Measurements from ENCODE around the gene METTL15.
"Not testable (repeated sequence)": the region's sequence is repeated elsewhere in the genome, so short reads cannot be mapped to it uniquely, and the experiment has no call there.

The METTL15 gene, protein sequence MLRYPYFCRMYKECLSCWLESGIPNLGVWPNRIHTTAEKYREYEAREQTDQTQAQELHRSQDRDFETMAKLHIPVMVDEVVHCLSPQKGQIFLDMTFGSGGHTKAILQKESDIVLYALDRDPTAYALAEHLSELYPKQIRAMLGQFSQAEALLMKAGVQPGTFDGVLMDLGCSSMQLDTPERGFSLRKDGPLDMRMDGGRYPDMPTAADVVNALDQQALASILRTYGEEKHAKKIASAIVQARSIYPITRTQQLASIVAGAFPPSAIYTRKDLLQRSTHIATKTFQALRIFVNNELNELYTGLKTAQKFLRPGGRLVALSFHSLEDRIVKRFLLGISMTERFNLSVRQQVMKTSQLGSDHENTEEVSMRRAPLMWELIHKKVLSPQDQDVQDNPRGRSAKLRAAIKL

DNA sequence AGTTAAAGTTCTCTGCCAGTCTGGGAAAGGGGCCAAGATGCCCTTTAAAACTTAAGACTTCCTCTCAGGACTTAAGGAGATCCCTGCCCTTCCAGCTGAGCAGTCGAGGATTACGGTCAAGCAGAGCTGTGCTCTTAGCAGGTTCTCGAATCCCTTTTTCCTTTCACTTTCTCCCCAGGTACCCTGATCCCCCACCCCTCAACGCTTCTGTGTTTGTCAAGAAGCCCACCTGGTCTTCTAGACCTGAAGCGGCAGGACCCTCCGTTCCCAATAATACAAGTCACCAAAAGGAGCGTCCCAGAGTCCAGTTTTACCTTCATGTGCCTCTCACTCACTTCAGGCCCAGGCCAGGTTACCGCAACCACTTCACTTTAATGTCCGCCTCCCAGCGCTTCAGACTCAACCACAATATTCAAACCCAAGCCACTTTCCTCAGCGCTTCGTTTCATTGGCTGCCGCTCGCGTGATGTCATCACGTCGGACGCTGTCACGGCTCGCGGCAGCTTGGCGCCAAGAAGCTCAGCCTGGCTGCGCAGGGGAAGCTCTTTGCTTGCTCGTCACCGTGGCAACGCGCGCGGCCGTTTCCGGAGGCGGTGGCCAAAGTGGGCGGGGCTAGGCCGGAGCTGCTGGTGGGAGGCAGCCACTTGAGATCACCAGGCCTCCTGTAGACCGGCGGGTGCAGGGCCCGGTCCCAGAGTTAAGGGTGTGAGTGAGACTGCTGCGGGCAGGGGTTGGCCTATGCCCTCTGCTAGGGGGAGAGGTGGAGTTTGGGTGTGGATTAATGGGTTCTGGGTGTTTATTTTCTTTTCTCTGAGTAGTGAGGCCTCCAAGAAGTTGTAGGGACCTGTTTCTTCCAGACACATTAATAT lies at the start of gene METTL15, which contains the start of gene KIF18A:
TSS of gene METTL15 (plus strand) at position 639 of the 869 bp plus-strand sequence. CDS start 4,947 bp downstream, outside the sequence.
TSS of gene KIF18A (minus strand) at position 407 of the 869 bp plus-strand sequence. CDS start 10,209 bp downstream, outside the sequence.
- TF ChIP-seq POLR2A (IDR thresholded peaks at IDR 0.05; ENCODE audit: low read depth, low read length), result peak; percentile 76; the same call in 1 of the 2 replicates
- DNase-seq (ENCODE audit: insufficient read length, low spot score) (peak; percentile 64), FAIRE-seq (peak; percentile 98)

DNA sequence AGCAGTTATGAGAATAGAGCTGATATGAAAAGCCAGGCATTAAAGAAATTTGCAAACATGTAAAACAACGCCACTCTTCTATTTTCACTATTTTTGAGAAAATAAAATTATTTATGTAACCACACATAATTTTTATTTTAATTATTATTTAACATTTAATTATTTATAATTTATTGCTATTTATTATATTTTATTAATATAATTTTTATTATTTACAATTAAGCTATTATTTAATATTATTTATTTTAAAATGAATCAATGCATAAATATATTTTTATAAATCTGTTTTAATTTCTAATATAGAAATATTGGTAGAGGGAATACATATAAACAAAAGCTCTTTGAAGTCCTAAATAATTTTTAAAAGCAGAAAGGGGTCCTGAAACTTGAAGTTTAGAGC lies 36.9 kb upstream of the METTL15 start:
- TF ChIP-seq POLR2A (IDR thresholded peaks at IDR 0.05; ENCODE audit: low read depth, low read length), result no peak
- FAIRE-seq, result no peak

DNA sequence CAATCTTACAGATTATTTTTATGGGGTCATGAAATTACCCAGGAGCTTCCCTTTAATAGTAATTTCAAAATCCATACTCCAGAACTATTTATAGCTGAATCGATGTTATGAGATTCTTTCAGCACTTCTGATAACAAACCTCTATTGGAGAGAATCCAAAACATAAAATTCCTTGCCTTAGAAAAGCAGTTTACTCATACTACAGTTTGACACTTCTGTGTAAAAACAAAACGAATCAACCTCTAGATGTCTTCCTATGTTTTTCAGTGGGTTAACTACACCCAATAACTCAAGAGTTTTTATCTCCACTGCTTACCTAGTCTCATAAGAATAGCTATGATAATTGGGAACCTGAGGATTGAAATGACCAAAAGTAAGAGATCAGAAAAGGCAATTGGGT lies 35.9 kb upstream of the METTL15 start:
- no peak for TF ChIP-seq POLR2A (IDR thresholded peaks at IDR 0.05; ENCODE audit: low read depth, low read length)
- DNase-seq (ENCODE audit: insufficient read length, low spot score), result no peak
- FAIRE-seq, result peak; percentile 89

More for the DNA sequence above, 36.9 kb upstream of the METTL15 start:
- DNase-seq (ENCODE audit: insufficient read length, low spot score), result no peak

DNA sequence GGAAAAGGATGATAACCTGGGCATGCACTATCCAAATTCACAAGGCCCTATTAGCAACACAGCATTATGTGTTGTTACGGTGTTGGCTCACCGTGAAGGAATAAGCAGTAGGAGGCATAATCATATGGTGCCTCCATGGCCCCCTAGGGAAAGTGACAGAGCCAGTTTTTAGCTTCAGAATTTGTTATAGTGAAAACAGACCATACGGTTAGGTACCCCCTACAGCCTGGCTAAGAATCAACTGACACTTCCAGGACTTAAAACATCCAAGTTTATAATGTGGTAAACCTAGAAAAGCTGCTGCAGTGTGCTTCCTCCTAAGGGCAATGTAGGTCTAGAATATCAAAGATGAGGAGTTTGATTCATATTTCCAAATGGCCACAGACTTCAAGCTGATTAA lies 30.7 kb upstream of the METTL15 start:
- DNase-seq (ENCODE audit: insufficient read length, low spot score), result no peak
- no peak for FAIRE-seq
- TF ChIP-seq POLR2A (IDR thresholded peaks at IDR 0.05; ENCODE audit: low read depth, low read length), result no peak

DNA sequence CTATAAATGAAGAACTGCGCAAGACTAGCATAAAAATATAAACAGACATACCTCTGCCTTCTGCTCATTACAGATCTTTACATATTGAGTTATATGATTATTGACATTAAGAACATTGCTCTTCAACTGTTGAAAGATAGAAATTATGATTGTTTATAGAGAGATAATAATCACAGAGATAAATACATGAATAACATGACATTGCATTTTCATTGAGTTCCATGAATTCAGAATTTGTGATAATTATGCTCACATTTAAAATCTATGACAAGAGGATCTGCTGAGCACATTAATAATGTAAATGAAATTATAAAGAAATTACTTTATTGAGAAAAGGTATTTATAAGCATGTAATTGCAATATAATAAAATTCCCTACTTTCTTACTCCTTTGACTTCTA lies 25.1 kb upstream of the METTL15 start:
- FAIRE-seq, result no peak
- no peak for DNase-seq (ENCODE audit: insufficient read length, low spot score)
- TF ChIP-seq POLR2A (IDR thresholded peaks at IDR 0.05; ENCODE audit: low read depth, low read length), result no peak

DNA sequence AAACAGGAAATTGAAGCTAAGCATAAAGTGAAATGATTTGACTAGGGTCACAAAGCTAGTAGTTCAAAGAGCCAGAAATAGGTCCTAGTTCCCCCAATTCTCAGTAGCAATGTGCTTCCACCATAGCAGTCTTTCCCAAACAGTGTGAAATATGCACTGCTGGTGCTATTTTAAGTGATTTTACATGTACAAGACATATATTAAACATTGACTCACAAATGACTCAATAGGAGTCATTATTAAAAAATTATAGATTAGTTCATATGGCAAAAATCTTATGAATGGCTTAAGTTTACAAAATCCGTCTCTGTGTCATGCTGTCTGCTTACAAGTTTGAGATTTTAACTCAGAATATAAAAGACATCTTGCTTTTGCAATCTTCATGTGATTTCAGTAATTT lies 21.6 kb upstream of the METTL15 start:
- FAIRE-seq (no peak), DNase-seq (ENCODE audit: insufficient read length, low spot score) (no peak)
- TF ChIP-seq POLR2A (IDR thresholded peaks at IDR 0.05; ENCODE audit: low read depth, low read length), result no peak

DNA sequence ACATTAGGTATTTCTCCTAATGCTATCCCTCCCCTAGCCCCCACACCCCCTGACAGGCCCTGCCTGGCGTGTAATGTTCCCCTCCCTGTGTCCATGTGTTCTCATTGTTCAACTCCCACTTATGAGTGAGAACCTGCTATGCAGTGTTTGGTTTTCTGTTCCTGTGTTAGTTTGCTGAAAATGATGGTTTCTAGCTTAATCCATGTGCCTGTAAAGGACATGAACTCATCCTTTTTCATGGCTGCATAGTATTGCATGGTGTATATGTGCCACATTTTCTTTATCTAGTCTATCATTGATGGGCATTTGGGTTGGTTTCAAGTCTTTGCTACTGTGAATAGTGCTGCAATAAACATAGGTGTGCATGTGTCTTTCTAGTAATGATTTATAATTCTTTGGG lies 21.0 kb upstream of the METTL15 start:
- not testable (repeated sequence) for FAIRE-seq; DNase-seq (ENCODE audit: insufficient read length, low spot score)

DNA sequence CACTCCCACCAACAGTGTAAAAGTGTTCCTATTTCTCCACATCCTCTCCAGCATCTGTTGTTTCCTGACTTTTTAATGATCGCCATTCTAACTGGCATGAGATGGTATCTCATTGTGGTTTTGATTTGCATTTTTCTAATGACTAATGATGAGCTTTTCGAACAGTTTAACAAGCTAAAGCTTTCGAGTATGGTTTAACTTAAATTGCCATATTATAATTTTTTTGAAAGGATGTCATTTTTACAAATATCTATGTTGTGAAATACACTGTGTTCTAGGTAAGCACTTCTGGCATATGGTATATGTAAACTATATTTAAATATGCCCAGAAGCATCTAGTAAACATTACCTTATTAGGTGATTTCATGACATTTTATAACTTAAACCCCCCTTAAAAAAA lies 20.5 kb upstream of the METTL15 start:
- DNase-seq (ENCODE audit: insufficient read length, low spot score), result not testable (repeated sequence)

DNA sequence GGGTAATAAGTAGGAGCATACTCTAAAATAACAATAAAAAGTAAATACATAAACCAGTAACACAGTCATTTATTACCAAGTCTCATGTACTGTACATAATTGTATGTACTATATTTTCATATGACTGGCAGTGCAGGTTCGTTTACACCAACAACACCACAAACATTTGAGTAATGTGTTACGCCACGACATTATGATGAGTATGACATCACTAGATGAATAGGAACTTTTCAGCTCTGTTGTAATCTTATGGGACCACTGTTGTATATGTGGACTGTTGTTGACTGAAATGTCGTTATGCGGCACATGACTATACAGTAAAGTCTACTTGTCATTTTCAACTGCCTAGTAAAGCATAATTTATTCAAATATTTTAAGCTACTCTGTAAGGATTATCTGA lies 18.8 kb upstream of the METTL15 start:
- no peak for TF ChIP-seq POLR2A (IDR thresholded peaks at IDR 0.05; ENCODE audit: low read depth, low read length)
- DNase-seq (ENCODE audit: insufficient read length, low spot score) (no peak), FAIRE-seq (peak; percentile 87)

More for the DNA sequence above, 20.5 kb upstream of the METTL15 start:
- not testable (repeated sequence) for FAIRE-seq

DNA sequence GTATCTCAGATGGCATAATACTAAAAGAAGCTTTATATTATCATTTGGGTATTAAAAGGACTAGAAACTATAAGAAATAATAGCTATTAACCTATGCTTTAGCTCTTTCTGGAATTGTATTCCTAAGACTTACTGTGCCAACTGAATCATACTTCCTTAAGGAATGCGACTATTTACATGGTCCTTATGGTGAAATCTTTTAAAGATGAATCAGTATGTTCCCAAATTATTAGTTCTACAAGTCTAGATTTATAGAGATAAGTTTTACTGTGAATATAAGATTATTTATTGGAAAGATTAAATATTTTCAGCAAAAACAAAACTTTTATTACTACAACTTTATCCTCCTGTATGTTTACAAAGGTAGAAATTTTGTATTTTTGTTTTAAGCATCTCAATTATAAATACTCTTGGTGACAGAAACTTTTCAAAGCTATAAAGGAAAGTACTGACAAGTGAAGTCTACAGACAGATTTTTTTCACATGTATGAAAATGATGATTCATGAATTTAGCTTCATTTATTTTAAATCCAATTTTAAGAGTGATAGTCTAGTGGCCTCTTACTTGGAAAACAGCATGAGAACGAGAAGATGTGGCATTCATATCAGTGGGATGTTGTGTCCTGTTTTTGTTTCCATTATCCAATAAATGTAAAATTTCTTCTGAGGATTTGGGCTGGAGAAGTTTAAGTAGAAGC lies 18.0 kb upstream of the METTL15 start:
- DNase-seq (ENCODE audit: insufficient read length, low spot score) (no peak), FAIRE-seq (peak; percentile 64)
- no peak for TF ChIP-seq POLR2A (IDR thresholded peaks at IDR 0.05; ENCODE audit: low read depth, low read length)

DNA sequence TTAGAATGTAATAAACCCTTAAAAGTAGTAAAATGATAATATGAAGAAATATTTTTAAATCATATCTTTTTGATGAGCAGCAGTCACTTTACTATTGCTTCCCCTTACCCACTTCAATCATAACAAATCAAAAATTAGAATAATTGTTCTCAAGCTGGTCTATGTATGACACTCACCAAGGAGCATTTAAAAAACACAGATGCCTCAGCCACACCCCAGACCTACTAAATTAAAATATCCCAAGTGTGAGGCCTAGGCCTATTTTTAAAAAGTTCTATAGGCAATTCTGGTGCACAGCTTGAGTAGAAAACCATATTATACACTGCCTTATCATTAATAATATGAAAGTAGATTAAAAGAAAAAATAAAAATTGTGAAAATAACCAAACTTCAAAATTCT lies 15.4 kb upstream of the METTL15 start:
- DNase-seq (ENCODE audit: insufficient read length, low spot score), result no peak
- TF ChIP-seq POLR2A (IDR thresholded peaks at IDR 0.05; ENCODE audit: low read depth, low read length), result no peak
- no peak for FAIRE-seq

DNA sequence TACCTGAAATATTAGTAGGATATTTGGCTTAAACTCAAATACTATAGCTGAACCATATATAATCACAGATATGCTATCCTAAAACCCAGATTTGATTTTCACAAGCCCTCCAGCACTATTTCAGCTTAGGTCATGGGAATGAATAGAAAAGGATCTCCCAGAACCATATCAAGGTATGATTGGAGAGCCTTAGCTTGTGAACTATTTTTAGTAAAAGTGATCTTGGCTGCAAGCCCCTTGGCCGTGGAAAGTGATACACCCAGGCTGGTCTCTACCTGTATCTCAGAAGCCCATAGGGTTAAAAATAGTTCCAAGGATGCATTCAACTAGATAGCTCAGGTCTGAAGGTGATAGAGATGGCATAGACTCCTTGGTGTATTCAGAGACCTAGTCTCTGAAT lies 9.9 kb upstream of the METTL15 start:
- no peak for TF ChIP-seq POLR2A (IDR thresholded peaks at IDR 0.05; ENCODE audit: low read depth, low read length)
- FAIRE-seq, result no peak
- DNase-seq (ENCODE audit: insufficient read length, low spot score), result no peak

DNA sequence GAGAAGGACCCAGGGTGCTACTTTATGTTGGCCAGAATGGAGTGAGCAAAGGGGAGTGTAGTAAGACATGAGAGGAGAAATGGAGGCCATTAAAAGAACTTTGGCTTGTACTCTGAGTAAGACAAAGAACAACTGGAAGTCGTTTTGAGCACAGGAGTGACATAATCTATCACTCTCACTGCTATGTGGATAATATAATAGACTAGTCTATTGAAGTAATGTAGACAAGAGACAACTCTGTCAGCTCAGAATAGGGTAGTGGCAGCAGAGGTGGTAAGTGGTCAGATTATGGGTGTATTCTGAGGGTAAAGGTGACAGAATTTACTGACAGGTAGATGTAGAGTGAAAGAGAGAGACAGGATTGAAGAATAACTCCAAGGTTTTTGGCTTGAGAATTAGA lies 8.5 kb upstream of the METTL15 start:
- DNase-seq (ENCODE audit: insufficient read length, low spot score) (no peak), FAIRE-seq (peak; percentile 48)
- no peak for TF ChIP-seq POLR2A (IDR thresholded peaks at IDR 0.05; ENCODE audit: low read depth, low read length)

DNA sequence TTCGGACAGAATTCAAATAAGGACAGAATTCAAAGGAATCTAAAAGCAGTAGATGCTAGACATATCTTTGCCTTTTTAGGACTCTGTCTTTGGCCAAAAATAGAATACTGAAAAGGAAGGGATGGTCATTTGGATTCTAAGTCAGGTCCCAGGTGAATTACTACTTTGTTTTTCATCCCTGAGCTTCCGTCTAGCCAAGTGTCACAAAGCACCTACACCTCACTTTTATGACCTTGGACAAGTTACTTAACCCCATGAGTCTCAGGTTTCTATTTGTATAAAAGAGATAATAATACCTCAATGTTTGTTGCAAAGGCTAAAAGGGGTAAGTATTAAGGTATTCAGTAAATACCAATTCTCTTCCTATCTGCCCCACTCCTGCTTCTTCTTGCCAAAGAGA lies 7.5 kb upstream of the METTL15 start:
- DNase-seq (ENCODE audit: insufficient read length, low spot score), result no peak
- TF ChIP-seq POLR2A (IDR thresholded peaks at IDR 0.05; ENCODE audit: low read depth, low read length), result no peak
- no peak for FAIRE-seq

DNA sequence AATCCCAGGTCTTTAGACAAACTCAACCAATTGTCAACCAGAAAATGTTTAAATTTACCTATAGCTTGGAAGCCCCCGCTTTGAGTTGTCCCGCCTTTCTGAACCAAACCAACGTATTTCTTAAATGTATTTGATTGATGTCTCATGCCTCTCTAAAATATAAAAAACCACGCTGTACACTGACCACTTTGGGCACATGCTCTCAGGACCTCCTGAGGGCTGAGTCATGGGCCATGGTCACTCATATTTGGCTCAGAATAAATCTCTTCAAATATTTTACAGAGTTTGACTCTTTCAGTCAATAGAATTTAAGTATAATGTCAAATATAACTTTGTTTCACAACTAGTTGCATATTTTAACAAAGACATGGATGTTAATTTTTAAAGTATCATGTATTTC lies 5.9 kb upstream of the METTL15 start:
- not testable (repeated sequence) for DNase-seq (ENCODE audit: insufficient read length, low spot score)
- FAIRE-seq, result peak; percentile 52

Measured in H54 (cell line).